G401.6 (cell line): Measurements from ENCODE around the gene PAXIP1.

Source experiments
- FAIRE-seq: peaks from 2 replicates; lab custom pipeline; 2012; peaks lifted over from hg19 to GRCh38; lab: Jason Lieb, UNC

The PAXIP1 gene

GRCh38 chr7:154911411-154911810 lies 91.5 kb downstream of the PAXIP1 start:
- FAIRE-seq = no peak

GRCh38 chr7:154910977-154911376 lies 91.9 kb downstream of the PAXIP1 start:
- FAIRE-seq = no peak

- FAIRE-seq = no peak
These were observed 92.8 kb downstream of the PAXIP1 start for GRCh38 chr7:154910125-154910524.

- FAIRE-seq = no peak
These were observed 93.5 kb downstream of the PAXIP1 start for GRCh38 chr7:154909241-154910105.

GRCh38 chr7:154907651-154908620 lies 95.0 kb downstream of the PAXIP1 start:
- no peak for FAIRE-seq

GRCh38 chr7:154906736-154907355 lies 96.1 kb downstream of the PAXIP1 start:
- FAIRE-seq = no peak

- FAIRE-seq = no peak
These were observed 96.7 kb downstream of the PAXIP1 start for GRCh38 chr7:154906201-154906600.

- FAIRE-seq = no peak
These were observed 97.3 kb downstream of the PAXIP1 start for GRCh38 chr7:154905615-154906014.

- FAIRE-seq = no peak
These were observed 97.8 kb downstream of the PAXIP1 start for GRCh38 chr7:154905146-154905545.

- no peak for FAIRE-seq
These were observed 99.7 kb downstream of the PAXIP1 start for GRCh38 chr7:154903083-154903731.

GRCh38 chr7:154902600-154903082 lies 100.3 kb downstream of the PAXIP1 start:
- no peak for FAIRE-seq

- no peak for FAIRE-seq
These were observed 103.1 kb downstream of the PAXIP1 start for GRCh38 chr7:154899862-154900261.

GRCh38 chr7:154898973-154899855 lies 103.7 kb downstream of the PAXIP1 start:
- FAIRE-seq = no peak

GRCh38 chr7:154896076-154896475 lies 106.8 kb downstream of the PAXIP1 start:
- no peak for FAIRE-seq
